22Rv1 (cell line): Measurements from ENCODE around the gene PDCD10.

Experiments used
- ZFX ChIP-seq: fragments of 450-650 bp; IDR thresholded peaks from 2 replicates; pipeline ENCODE4 v1.6.1; 2017; ENCODE audit warnings: antibody characterized with exemption, borderline replicate concordance
- TF ChIP-seq, protein P1 (sequence below): fragments of 450-650 bp; IDR thresholded peaks from 2 replicates; pipeline ENCODE4 v1.5.1; 2017; ENCODE audit warnings: mild to moderate bottlenecking

DNA sequence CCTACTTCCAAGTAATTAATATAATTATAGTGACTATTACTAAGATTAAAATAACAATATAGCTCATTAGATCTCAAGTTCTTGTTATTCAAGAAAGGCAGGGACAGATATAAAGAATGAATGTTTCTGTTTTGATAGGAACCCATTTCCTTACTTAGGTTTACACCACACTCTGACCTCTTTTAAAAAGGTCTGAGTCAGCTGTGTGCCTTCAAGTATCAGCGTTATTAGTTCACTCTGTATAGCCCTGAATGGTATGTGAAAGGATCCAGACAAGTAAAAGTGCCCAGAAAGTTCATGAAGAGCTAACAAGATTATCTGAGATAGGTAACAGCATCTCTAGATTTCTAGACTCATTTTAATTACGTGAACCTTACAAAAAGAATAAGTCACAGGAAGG is 28.9 kb downstream of the PDCD10 start:
- TF ChIP-seq, protein P1, sequence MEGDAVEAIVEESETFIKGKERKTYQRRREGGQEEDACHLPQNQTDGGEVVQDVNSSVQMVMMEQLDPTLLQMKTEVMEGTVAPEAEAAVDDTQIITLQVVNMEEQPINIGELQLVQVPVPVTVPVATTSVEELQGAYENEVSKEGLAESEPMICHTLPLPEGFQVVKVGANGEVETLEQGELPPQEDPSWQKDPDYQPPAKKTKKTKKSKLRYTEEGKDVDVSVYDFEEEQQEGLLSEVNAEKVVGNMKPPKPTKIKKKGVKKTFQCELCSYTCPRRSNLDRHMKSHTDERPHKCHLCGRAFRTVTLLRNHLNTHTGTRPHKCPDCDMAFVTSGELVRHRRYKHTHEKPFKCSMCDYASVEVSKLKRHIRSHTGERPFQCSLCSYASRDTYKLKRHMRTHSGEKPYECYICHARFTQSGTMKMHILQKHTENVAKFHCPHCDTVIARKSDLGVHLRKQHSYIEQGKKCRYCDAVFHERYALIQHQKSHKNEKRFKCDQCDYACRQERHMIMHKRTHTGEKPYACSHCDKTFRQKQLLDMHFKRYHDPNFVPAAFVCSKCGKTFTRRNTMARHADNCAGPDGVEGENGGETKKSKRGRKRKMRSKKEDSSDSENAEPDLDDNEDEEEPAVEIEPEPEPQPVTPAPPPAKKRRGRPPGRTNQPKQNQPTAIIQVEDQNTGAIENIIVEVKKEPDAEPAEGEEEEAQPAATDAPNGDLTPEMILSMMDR = no peak
- no peak for TF ChIP-seq ZFX
